IPS-18c (cell line): Measurements from ENCODE around the gene RUNX3.

Experiments
- H3K4me3 ChIP-seq: 2 replicates; pipeline ENCODE4 v1.7.0; 2013; ENCODE audit warnings: low read depth, mild to moderate bottlenecking, low read length, moderate library complexity; ENCODE audit not compliant: insufficient read depth
- H3K9me3 ChIP-seq: one replicate; pipeline ENCODE4 v1.6.1; 2013; ENCODE audit warnings: mild to moderate bottlenecking, low read length, moderate library complexity; ENCODE audit not compliant: control insufficient read depth, insufficient read depth

The RUNX3 gene

GRCh38 chr1:24965571-24965930, 35.5 kb upstream of the RUNX3 start:
- Histone ChIP-seq H3K9me3 (peaks cover 4% of the 10 kb centered on the region), H3K4me3 (no peak overlapping the region)

GRCh38 chr1:24964811-24965570, 34.9 kb upstream of the RUNX3 start:
- Histone ChIP-seq H3K4me3 (no peak overlapping the region), H3K9me3 (peaks cover 4% of the 10 kb centered on the region)

- Histone ChIP-seq H3K9me3 (peaks cover 4% of the 10 kb centered on the region), H3K4me3 (no peak overlapping the region)
Observed at GRCh38 chr1:24963943-24964693, 34.0 kb upstream of the RUNX3 start.

GRCh38 chr1:24963099-24963872, 33.2 kb upstream of the RUNX3 start:
- Histone ChIP-seq H3K9me3 (peaks cover 4% of the 10 kb centered on the region), H3K4me3 (no peak overlapping the region)

GRCh38 chr1:24961961-24962861, 32.1 kb upstream of the RUNX3 start:
- Histone ChIP-seq H3K9me3 (peaks cover 3% of the 10 kb centered on the region), H3K4me3 (no peak overlapping the region)

GRCh38 chr1:24961334-24961733, 31.3 kb upstream of the RUNX3 start:
- Histone ChIP-seq H3K9me3 (peaks cover 2% of the 10 kb centered on the region), H3K4me3 (no peak overlapping the region)

GRCh38 chr1:24960071-24960801, 30.2 kb upstream of the RUNX3 start:
- H3K4me3 ChIP-seq = no peak overlapping the region
- H3K9me3 ChIP-seq = peaks cover 2% of the 10 kb centered on the region

- Histone ChIP-seq H3K4me3 (no peak overlapping the region), H3K9me3 (no peaks in the 10 kb centered on the region)
Observed at GRCh38 chr1:24959623-24959975, 29.5 kb upstream of the RUNX3 start.

- H3K4me3 ChIP-seq = no peak overlapping the region
- no peaks in the 10 kb centered on the region for H3K9me3 ChIP-seq
Observed at GRCh38 chr1:24958766-24959622, 28.9 kb upstream of the RUNX3 start.

GRCh38 chr1:24957808-24958752, 28.0 kb upstream of the RUNX3 start:
- no peaks in the 10 kb centered on the region for H3K9me3 ChIP-seq

GRCh38 chr1:24957016-24957807, 27.1 kb upstream of the RUNX3 start:
- Histone ChIP-seq H3K4me3 (no peak overlapping the region), H3K9me3 (no peaks in the 10 kb centered on the region)

More at GRCh38 chr1:24957808-24958752, 28.0 kb upstream of the RUNX3 start:
- no peak overlapping the region for H3K4me3 ChIP-seq

- Histone ChIP-seq H3K9me3 (no peaks in the 10 kb centered on the region), H3K4me3 (no peak overlapping the region)
Observed at GRCh38 chr1:24955779-24956365, 25.8 kb upstream of the RUNX3 start.

GRCh38 chr1:24955161-24955560, 25.1 kb upstream of the RUNX3 start:
- H3K4me3 ChIP-seq = no peak overlapping the region
- no peaks in the 10 kb centered on the region for H3K9me3 ChIP-seq

GRCh38 chr1:24954631-24955030, 24.6 kb upstream of the RUNX3 start:
- Histone ChIP-seq H3K9me3 (no peaks in the 10 kb centered on the region), H3K4me3 (no peak overlapping the region)
